Measurements from ENCODE around the gene MT1G. TPM values are rescaled to one million over a fixed set of nuclear protein-coding genes. Genes with fewer than 3 reads are reported as not detected.

MT1G gene
- total RNA-seq, 1 donor from 2014 or later = not detected

- peak; percentile 12 for DNase-seq
These were observed 2.3 kb downstream of the MT1G start for GRCh38 chr16:56665286-56666261.

- DNase-seq = no peak
These were observed 3.4 kb downstream of the MT1G start for GRCh38 chr16:56664506-56664905.

- DNase-seq = peak; percentile 15
These were observed 5.2 kb downstream of the MT1G start for GRCh38 chr16:56662357-56663354.

GRCh38 chr16:56658327-56658875, 9.5 kb downstream of the MT1G start:
- DNase-seq = no peak

- peak; percentile 47 for DNase-seq
These were observed 10.1 kb downstream of the MT1G start, which contains the start of gene MT1F for GRCh38 chr16:56657555-56658326. Gene MT1F, plus strand, starts transcription at chr16:56657959. Its CDS starts 100 bp downstream, at chr16:56658059.

DNA sequence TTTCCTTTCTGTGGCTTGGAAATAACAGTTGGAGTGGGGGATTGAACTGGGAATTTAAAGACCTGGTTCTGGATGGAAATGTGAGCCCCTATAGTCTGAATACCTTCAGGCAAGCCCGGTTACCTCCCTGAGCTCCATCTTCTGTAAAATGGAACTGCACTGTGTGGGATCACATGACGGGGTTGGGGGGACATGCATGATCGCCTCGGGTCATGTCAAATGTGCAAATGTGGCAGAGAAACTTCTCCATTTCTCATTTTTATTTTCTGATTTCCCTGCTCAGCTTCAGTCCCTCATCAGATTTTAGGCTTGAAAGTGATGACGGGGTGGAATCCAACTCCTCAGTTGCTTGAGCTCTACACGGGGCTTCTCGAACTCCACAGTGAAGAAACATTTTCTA, 14.6 kb downstream of the MT1G start:
- no peak for DNase-seq

DNA sequence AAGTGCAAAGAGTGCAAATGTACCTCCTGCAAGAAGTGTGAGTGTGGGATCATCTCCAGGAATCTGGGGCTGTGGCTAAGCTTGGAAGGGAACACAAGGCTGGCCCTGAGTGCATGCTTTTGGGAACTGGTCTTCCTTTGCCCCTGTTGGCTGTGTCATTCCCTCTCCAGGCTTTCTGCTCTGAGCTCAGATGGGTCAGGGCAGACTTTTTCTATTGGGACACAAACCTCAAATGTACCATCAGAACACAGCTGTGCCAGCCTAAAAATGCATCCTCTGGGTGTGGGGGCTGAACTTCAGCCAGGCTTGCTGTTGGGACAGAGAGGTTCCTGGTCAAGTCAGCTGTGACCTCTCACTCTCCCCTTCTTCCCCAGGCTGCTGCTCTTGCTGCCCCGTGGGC, 15.3 kb downstream of the MT1G start:
- no peak for DNase-seq

GRCh38 chr16:56651586-56651985, 16.3 kb downstream of the MT1G start, which contains the start of gene MT1B:
Gene MT1B, plus strand, starts transcription at chr16:56651886. Its CDS starts 68 bp downstream, at chr16:56651954.
- DNase-seq = no peak

GRCh38 chr16:56649820-56650219, 18.0 kb downstream of the MT1G start:
- DNase-seq = no peak

- DNase-seq = no peak
These were observed 18.6 kb downstream of the MT1G start for GRCh38 chr16:56649271-56649670.

- no peak for DNase-seq
These were observed 20.0 kb downstream of the MT1G start for GRCh38 chr16:56647641-56648431.

DNA sequence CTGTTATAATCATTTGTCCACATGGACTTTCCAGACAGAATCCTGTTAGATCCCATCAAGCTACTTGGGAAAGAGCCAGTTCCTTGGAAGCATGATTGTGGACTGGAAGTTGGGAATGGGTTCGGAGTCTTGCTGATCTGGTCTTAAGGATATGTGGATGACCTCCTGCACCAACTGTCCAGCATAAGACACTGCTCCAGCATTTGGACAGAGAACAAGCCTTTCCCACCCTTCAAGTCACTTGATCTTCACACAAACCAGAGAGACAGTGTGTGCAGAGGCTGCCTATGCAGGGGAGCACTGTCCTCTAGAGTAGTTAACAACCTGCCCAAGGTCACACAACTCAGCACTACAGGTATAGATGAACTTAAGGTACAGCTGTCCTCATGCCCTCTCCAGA, 22.0 kb downstream of the MT1G start:
- no peak for DNase-seq

DNA sequence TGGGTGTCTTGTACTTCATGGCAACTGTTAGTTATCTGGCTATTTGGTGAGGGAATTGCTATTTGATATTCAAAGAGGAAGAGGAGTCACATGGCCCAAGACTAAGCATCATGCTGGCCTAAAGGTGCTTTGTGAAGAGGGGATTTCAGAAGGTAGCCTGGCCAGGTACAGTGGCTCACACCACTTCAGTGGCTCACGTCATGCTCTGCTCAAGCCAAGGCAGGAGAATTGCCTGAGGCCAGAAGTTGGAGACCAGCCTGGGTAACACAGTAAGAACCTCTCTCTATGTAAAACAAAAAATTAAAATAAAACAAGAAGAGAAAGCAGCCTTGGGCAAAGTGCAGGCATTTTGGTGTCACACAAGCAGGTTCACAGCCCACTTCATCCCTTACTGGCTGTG, 22.6 kb downstream of the MT1G start:
- DNase-seq = no peak

DNA sequence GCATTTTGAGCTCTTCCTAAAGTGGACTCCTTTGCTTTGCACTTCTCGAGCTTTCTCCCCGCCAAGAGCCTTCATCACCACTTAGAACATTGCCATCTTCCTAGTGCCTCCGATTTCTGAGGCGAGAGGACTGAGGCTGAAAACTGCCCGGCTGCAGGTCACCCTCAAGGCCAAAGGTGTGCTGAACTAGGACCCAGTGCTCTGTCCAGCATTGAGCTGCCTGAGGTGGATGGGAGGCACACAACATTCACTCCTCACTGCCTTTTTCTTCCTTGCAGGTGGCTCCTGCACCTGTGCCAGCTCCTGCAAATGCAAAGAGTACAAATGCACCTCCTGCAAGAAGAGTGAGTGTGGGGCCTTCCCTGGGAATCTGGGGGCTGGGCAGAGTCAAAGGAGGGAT, 24.0 kb downstream of the MT1G start:
- DNase-seq = no peak

- DNase-seq = peak; percentile 24
These were observed 24.6 kb downstream of the MT1G start for GRCh38 chr16:56643080-56643778.

- no peak for DNase-seq
These were observed 26.7 kb downstream of the MT1G start for GRCh38 chr16:56641166-56641565.

DNA sequence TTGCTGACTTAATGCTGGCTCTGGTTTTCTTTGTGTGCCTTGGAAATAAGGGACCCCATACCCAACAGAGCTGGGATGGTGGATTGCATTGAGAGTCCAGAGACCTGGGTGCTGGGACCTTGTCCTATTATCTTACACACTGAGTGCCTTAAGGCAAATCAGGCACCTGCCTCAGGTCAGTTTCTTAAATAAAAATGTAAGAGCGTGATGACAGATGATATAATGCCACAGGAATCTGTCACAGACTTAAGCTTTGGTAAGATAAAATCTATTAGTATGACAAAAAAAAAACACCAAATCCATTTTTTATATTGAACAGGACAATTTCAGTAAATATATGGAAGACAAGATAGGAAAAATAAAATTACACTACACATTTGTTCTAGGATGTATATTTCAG, 27.8 kb downstream of the MT1G start:
- DNase-seq = no peak

GRCh38 chr16:56639045-56639444, 28.8 kb downstream of the MT1G start:
- DNase-seq = no peak

DNA sequence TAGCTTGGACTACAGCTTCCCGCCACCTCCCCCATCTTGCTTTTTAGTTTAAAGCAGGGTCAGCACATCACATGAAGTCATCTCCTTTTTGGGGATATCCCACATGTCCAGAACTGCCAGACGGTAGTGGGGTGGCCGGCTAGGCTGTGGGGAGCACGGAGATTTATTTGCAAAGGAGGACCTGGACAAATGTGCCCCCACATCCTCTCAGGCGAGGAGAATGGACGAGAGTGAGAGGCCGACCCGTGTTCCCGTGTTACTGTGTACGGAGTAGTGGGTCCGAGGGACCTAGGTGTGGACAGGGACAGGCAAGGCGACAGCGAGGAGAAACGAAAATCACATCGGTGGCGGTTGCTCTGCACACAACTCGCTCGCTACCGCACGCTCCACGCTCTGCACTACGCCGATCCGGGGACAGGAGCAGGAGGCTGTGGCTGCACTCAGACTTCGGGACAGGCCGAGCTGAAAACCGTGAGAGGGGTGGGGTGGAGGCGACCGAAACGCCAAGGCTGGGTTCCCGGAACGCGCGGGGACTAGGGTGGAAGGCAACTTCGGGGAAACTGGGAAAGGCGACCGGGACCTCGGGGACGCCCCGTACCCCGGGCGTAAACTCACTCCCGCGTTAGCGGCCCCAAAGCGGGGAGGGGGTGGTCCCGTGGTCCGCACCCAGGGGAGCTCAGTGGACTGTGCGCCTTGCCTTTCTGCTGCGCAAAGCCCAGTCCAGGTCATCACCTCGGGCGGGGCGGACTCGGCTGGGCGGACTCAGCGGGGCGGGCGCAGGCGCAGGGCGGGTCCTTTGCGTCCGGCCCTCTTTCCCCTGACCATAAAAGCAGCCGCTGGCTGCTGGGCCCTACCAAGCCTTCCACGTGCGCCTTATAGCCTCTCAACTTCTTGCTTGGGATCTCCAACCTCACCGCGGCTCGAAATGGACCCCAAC, 29.8 kb downstream of the MT1G start, which contains the start of gene MT1A:
TSS of gene MT1A (plus strand) at position 853 of the 937 bp plus-strand sequence. CDS start at position 926, 73 bp downstream.
- peak; percentile 32 for DNase-seq
